Endometrial microvascular endothelial cells (primary cell): ENCODE measurements around the gene CLTA. TPM values are rescaled to one million over a fixed set of nuclear protein-coding genes. Genes with fewer than 3 reads are reported as not detected.
"Not testable (repeated sequence)": the region's sequence is repeated elsewhere in the genome, so short reads cannot be mapped to it uniquely, and the experiment has no call there.

Experiments
- in situ Hi-C: cut with HindIII; loops from 2 replicates; pipeline ENCODE4 v1.10.0; 2017; ENCODE audit warnings: low sequenced_read_pairs, low pct_unique_long_range_greater_than_20kb; ENCODE audit errors: inconsistent ontology term
- total RNA-seq: library from RNA; depleted of rRNA; stranded (reverse); fragments of >200 nt; gene quantifications from one replicate; pipeline ENCODE4 v1.2.3, GENCODE V29; 2015; ENCODE audit errors: inconsistent ontology term

CLTA gene
- total RNA-seq, 1 donor from 2014 or later: 387 TPM

- in situ Hi-C loops: not testable (repeated sequence)
Measured at GRCh38 chr9:36175209-36175608, 15.5 kb upstream of the CLTA start.

- in situ Hi-C loops: not testable (repeated sequence)
Measured at GRCh38 chr9:36176496-36176895, 14.2 kb upstream of the CLTA start.

GRCh38 chr9:36177571-36177970, 13.2 kb upstream of the CLTA start:
- in situ Hi-C loops: no loop called here

DNA sequence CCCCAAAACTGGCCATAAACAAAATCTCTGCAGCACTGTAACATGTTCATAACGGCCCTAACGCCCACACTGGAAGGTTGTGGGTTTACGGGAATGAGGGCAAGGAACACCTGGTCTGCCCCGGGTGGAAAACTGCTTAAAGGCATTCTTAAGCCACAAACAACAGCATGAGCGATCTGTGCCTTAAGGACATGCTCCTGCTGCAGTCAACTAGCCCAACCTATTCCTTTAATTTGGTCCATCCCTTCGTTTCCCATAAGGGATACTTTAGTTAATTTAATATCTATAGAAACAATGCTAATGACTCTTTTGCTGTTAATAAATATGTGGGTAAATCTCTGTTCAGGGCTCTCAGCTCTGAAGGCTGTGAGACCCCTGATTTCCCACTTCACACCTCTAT, 10.5 kb upstream of the CLTA start:
- in situ Hi-C loops: not testable (repeated sequence)

DNA sequence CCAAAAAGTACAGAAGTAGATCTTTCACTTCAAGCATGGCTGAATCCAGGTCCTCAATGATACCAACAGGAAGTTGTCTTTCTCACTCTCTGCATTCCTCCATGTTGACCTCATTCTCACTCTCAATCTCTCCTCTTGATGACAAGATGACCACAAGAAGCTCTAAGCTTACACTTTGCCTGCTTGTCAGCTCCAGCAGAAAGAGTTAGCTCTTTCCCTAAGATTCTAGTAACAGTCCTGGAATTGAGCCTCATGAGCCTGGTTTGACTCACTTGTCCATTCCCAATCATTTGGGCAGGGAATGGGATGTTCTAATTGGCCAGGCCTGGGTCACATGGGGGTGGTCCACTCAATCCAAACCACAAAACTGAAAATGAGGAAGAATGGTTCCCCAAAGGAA, 3.3 kb upstream of the CLTA start:
- in situ Hi-C loops: no loop called here

DNA sequence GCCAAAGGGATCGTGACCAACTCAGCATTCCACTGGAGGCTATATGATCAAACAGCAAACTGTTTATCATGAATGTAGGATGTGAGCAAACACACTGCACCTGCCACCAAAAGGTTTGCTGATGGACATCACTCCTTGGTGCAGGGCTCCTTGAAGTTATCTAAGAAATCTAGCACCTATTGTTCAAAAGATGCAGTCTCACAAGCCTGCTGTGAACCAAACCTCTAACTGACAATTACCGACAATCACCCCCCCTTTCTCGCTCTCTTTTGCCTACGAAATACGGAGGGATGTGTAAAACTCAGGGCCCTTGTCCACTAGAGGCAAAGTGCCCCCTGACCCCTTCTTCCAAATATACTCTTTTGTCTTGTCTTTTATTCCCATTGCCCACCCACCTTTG, 2.5 kb upstream of the CLTA start:
- in situ Hi-C loops: no loop called here

- in situ Hi-C loops: no loop called here
Measured at GRCh38 chr9:36189976-36190375, 745 bp upstream of the CLTA start.

DNA sequence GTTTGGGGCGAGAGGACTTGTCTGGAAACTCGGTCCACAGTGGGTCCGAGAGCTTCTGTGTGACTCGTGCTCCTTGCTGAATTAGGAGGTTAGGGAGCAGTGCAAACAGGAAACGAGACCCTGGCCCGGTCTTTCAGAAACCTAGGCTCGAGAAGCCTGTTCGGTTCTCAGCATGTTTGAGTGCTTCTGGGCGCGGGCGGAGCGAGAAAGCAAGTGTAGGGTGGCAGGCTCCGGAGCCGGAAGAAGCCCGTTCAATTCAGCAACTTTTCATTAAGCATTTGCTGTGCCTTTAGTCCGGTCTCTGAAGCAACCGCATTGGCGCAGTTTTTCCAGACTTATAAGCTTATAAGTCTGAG, 547 bp downstream of the CLTA start:
- in situ Hi-C loops: no loop called here

- in situ Hi-C loops: no loop called here
Measured at GRCh38 chr9:36191686-36192085, 965 bp downstream of the CLTA start.

GRCh38 chr9:36192196-36192595, 1.5 kb downstream of the CLTA start:
- in situ Hi-C loops: no loop called here

DNA sequence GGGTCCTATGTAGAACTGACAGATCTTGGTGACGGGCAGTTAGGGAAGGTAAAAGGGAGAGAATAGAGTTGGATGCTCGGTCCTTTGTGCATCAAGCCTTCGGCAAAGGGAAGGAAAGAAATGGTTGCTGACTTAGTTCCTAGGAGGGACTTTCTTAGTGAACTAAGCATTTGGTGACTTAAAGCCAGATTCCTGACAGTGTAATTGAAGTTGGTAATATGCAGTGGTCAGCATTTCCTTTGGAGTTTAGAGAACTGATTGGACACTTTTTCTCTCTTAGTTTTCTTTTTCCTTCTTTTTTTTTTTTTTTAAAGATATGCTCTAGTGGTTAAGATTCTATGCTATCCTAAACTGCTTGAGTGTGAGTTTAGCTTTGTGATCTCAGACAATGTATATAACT, 2.3 kb downstream of the CLTA start:
- in situ Hi-C loops: no loop called here

- in situ Hi-C loops: no loop called here
Measured at GRCh38 chr9:36194326-36195000, 3.7 kb downstream of the CLTA start.

DNA sequence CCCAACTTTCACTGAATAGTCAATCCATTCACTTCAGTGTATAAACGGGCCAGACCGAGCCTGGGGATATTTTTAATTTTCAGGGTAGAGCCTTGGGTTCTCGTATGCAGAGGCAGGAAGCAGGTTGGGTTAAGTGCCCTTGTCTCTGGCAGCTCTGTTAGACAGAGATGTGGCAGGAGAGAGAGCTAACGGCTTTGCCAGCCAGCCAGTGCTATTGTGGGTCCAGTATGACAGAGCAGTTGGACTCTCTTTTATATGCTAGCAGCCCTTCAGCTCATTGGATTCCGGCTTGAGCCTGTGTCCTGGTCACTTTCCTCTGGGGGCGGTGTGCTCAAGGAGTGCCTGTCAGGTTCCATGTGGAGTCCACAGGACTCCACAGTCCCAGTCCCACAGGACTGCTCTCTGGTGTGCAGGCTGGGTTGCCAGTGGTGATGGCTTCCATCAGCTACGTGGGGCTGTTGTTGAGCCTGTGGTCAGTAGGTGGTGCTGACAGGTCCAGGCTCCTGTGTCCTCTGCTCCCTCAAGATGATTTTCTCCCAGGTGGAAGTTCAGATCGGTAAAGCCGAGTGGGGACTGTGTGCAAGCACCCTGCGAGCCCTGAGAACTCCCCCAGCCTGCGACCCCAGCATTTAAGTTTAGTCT, 14.3 kb downstream of the CLTA start:
- in situ Hi-C loops: no loop called here

DNA sequence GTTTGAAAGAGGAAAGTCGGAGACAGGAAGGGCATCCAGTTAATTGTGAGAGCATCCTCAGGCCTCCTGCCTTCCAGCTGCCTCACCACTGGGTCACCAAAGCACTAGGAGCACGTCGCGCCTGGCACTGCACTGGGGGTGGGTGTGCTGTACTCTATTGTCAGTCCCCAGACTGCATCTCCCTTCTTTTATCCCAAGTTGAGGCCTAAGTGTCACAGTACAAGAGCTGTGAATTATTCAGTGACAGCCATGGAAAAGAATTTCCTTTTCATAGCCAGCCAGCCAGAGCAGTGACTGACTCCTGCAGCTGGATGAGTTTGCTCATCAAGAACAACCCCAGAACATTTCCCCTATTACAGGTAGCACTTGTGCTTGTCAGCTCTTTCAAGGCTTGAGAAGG, 16.3 kb downstream of the CLTA start:
- in situ Hi-C loops: no loop called here

DNA sequence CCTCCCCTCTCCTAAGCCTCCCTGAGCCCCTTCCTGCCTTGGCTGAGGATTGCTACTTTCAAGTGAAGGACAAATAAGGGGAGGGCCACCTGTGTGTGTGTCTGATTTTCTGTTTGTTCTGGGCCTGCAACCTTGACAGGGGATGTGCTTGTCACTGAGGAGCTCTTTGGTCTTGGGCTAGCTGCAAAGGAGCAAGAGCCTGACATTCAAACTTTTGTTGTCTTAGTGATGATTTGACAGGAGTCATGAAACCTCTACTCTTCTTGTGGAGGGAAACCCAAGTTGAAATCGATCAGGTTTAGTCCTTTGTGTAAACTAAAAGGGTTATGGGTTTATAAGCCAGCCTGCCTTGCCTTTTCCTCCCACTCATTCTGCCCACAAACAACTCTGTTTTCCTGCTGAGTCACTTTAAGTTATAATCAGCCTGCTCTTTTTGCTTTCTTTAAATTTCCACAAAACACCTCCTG, 16.9 kb downstream of the CLTA start:
- in situ Hi-C loops: no loop called here

GRCh38 chr9:36208521-36209253, 18.0 kb downstream of the CLTA start:
- in situ Hi-C loops: no loop called here

- in situ Hi-C loops: loop anchor here (10.0 kb wide), 1 partner anchor 54 kb away; no protein-coding TSS in a partner anchor
Measured at GRCh38 chr9:36210722-36211121, 20.0 kb downstream of the CLTA start.

- in situ Hi-C loops: loop anchor here (10.0 kb wide), 1 partner anchor 53 kb away; no protein-coding TSS in a partner anchor
Measured at GRCh38 chr9:36211510-36211909, 20.8 kb downstream of the CLTA start.

- in situ Hi-C loops: loop anchor here (10.0 kb wide), 1 partner anchor 51 kb away; no protein-coding TSS in a partner anchor
Measured at GRCh38 chr9:36213387-36213786, 22.7 kb downstream of the CLTA start.

DNA sequence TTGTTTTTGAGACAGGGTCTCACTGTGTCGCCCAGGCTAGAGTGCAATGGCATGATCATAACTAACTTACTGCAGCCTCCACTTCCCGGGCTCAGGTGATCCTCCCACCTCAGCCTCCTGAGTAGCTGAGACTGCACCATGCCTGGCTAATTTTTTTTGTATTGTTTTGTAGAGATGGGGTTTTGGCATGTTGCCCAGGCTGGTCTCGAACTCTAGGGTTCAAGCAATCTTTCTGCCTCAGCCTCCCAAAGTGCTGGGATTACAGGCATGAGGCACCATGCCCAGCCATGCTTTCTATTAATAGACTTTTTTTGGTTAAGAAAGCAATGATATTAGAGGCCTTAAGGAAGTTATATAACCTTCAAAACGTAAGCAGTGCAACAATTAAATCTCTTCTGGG, 23.3 kb downstream of the CLTA start:
- in situ Hi-C loops: loop anchor here (10.0 kb wide), 1 partner anchor 51 kb away; no protein-coding TSS in a partner anchor
